Measurements from ENCODE around the gene CHD5.

The CHD5 gene

DNA sequence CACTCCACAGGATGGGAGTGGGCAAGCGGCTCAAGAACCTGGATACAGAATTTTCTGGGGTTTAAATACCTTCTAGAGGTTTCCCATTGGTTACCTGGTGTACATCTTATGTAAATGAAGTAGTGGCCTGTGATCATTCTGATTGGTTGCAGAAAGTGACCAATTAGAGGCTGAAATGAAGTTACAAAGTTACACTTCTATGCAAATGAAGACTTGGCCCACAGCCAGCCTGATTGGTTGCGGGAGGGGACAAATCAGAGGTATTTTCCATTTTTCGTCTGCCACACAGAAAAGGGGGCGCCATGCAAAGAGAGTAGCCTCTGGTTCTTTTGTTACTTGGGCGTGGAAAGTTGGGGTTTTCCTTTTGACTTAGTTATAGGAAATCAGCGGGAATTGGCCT is 125.5 kb downstream of the CHD5 start:
- no peak overlapping the region for H2BK15ac ChIP-seq (ENCODE audit: low read depth, poor library complexity, severe bottlenecking)
- no peak overlapping the region for H3K4me2 ChIP-seq (ENCODE audit: low read length, poor library complexity, severe bottlenecking)
- no peak overlapping the region for H3K18ac ChIP-seq (ENCODE audit: low read depth in 1 of 2, low read length in 2 of 2)
- 83% methylated on average over 6 of the region's 6 CpGs for WGBS
- H2BK12ac ChIP-seq (ENCODE audit: low read length in 2 of 2), result no peak overlapping the region
- no peak overlapping the region for H2AK5ac ChIP-seq (ENCODE audit: low read length, severe bottlenecking)
- H3K36me3 ChIP-seq (ENCODE audit: control insufficient read depth in 1 of 2, insufficient read depth in 2 of 2, low read depth in 1 of 2, low read length in 2 of 2), result no peaks in the 10 kb centered on the region
- no peak overlapping the region for H2BK120ac ChIP-seq (ENCODE audit: low read depth, low read length)
- peaks cover 1% of the 10 kb centered on the region for H3K4me1 ChIP-seq (ENCODE audit: control insufficient read depth, insufficient read depth, low read depth, low read length)
- H3K23ac ChIP-seq (ENCODE audit: low read length in 2 of 2), result no peak overlapping the region
- H2BK5ac ChIP-seq (ENCODE audit: low read depth, low read length, poor library complexity, severe bottlenecking), result no peak overlapping the region
- H4K91ac ChIP-seq (ENCODE audit: low read length), result no peak overlapping the region
- no peak overlapping the region for H3K27ac ChIP-seq (ENCODE audit: low read length, poor library complexity, severe bottlenecking)
- no peak overlapping the region for H3K14ac ChIP-seq (ENCODE audit: low read length in 2 of 2)
- H2AFZ ChIP-seq (ENCODE audit: low read depth, low read length), result no peak overlapping the region
- H4K8ac ChIP-seq (ENCODE audit: low read length), result no peak overlapping the region
- no peak overlapping the region for H3K4me3 ChIP-seq (ENCODE audit: insufficient read depth in 1 of 2, low read depth in 1 of 2, low read length in 2 of 2)
- DNase-seq, result no peak
- H3K4ac ChIP-seq (ENCODE audit: low read depth in 1 of 2, low read length in 2 of 2), result no peak overlapping the region
- no peaks in the 10 kb centered on the region for H3K9me3 ChIP-seq (ENCODE audit: control insufficient read depth, low read length)
- H3K9ac ChIP-seq (ENCODE audit: low read length), result no peak overlapping the region
- no peaks in the 10 kb centered on the region for H3K79me1 ChIP-seq (replicated peaks; ENCODE audit: low read length, poor library complexity, severe bottlenecking)
- peaks cover 20 to 42% of the 10 kb centered on the region in 2 experiments for H3K27me3 ChIP-seq (ENCODE audit: control insufficient read depth in 1 of 2, insufficient read depth in 1 of 2, low read length in 2 of 2)

DNA sequence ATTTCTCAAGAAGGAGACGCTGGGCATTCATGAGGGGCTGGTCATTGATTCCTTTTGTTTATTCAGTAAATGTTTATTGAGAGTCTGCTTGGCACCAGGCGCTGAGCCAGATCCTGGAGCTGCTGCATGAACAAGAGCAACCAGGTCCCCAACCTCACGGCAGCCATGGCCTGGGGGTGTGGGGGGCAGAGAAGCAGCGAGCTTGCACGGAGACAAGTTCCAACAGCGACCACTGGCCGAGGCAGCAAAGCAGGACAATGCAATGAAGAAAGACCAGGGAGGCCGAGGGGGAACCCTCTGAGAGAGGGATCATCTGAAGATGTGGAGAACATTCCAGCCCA is 126.9 kb downstream of the CHD5 start:
- Histone ChIP-seq H3K23ac (ENCODE audit: low read length in 2 of 2) (no peak overlapping the region), H3K4me2 (ENCODE audit: low read length, poor library complexity, severe bottlenecking) (no peak overlapping the region), H3K79me1 (replicated peaks; ENCODE audit: low read length, poor library complexity, severe bottlenecking) (no peaks in the 10 kb centered on the region), H2AFZ (ENCODE audit: low read depth, low read length) (no peak overlapping the region), H2BK15ac (ENCODE audit: low read depth, poor library complexity, severe bottlenecking) (no peak overlapping the region), H3K36me3 (ENCODE audit: control insufficient read depth in 1 of 2, insufficient read depth in 2 of 2, low read depth in 1 of 2, low read length in 2 of 2) (no peaks in the 10 kb centered on the region), H3K4me1 (ENCODE audit: control insufficient read depth, insufficient read depth, low read depth, low read length) (peaks cover 1% of the 10 kb centered on the region), H3K4me3 (ENCODE audit: insufficient read depth in 1 of 2, low read depth in 1 of 2, low read length in 2 of 2) (no peak overlapping the region), H3K27me3 (ENCODE audit: control insufficient read depth in 1 of 2, insufficient read depth in 1 of 2, low read length in 2 of 2) (peaks cover 8 to 29% of the 10 kb centered on the region in 2 experiments), H2BK5ac (ENCODE audit: low read depth, low read length, poor library complexity, severe bottlenecking) (no peak overlapping the region), H4K8ac (ENCODE audit: low read length) (no peak overlapping the region), H3K9me3 (ENCODE audit: control insufficient read depth, low read length) (no peaks in the 10 kb centered on the region), H4K91ac (ENCODE audit: low read length) (no peak overlapping the region), H2BK12ac (ENCODE audit: low read length in 2 of 2) (no peak overlapping the region), H3K18ac (ENCODE audit: low read depth in 1 of 2, low read length in 2 of 2) (no peak overlapping the region), H2BK120ac (ENCODE audit: low read depth, low read length) (no peak overlapping the region), H3K14ac (ENCODE audit: low read length in 2 of 2) (no peak overlapping the region), H3K9ac (ENCODE audit: low read length) (no peak overlapping the region), H2AK5ac (ENCODE audit: low read length, severe bottlenecking) (no peak overlapping the region), H3K4ac (ENCODE audit: low read depth in 1 of 2, low read length in 2 of 2) (no peak overlapping the region), H3K27ac (ENCODE audit: low read length, poor library complexity, severe bottlenecking) (no peak overlapping the region)
- 59% methylated on average over 8 of the region's 8 CpGs for WGBS
- no peak for DNase-seq

DNA sequence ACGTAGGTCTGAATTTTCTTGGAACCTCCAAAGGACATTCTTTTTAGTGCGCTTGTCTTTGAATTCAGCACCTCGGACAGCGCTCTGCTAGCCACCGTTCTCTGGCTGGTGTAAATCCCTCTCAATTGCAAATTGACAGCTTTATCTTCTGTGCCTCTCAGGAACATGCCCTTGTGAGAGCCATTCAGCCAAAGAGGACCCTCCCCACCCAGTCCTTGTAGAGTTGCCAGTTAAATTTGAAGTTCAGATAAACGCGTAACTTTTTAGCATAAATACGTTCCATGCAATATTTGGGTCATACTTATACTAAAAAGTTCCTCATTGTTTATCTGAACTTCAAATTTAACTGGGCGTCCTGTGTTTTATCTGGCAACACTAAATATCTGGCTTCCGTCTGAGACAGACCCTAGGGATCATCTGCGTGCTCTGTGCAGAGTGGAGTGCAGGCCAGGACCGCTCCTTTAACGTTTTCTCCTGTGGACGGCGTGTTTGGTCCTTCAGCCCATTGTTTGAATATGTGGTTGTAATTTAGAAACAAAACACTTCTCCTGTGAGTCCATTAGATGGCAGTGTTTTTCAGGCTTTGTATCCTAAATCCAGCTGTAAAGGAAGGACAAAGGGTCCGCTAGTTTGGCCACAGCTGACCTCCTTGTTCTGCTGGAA is 127.4 kb downstream of the CHD5 start:
- H4K8ac ChIP-seq (ENCODE audit: low read length), result no peak overlapping the region
- no peak overlapping the region for H2BK15ac ChIP-seq (ENCODE audit: low read depth, poor library complexity, severe bottlenecking)
- H2AFZ ChIP-seq (ENCODE audit: low read depth, low read length), result no peak overlapping the region
- no peaks in the 10 kb centered on the region for H3K9me3 ChIP-seq (ENCODE audit: control insufficient read depth, low read length)
- H2AK5ac ChIP-seq (ENCODE audit: low read length, severe bottlenecking), result no peak overlapping the region
- no peak overlapping the region for H3K4me2 ChIP-seq (ENCODE audit: low read length, poor library complexity, severe bottlenecking)
- no peak overlapping the region for H2BK120ac ChIP-seq (ENCODE audit: low read depth, low read length)
- no peak overlapping the region for H3K14ac ChIP-seq (ENCODE audit: low read length in 2 of 2)
- H3K4me3 ChIP-seq (ENCODE audit: insufficient read depth in 1 of 2, low read depth in 1 of 2, low read length in 2 of 2), result no peak overlapping the region
- H4K91ac ChIP-seq (ENCODE audit: low read length), result no peak overlapping the region
- WGBS, result 7% methylated on average over 16 of the region's 16 CpGs
- H3K4ac ChIP-seq (ENCODE audit: low read depth in 1 of 2, low read length in 2 of 2), result no peak overlapping the region
- H3K27ac ChIP-seq (ENCODE audit: low read length, poor library complexity, severe bottlenecking), result no peak overlapping the region
- H2BK5ac ChIP-seq (ENCODE audit: low read depth, low read length, poor library complexity, severe bottlenecking), result no peak overlapping the region
- H3K23ac ChIP-seq (ENCODE audit: low read length in 2 of 2), result no peak overlapping the region
- no peaks in the 10 kb centered on the region for H3K36me3 ChIP-seq (ENCODE audit: control insufficient read depth in 1 of 2, insufficient read depth in 2 of 2, low read depth in 1 of 2, low read length in 2 of 2)
- no peak overlapping the region for H3K9ac ChIP-seq (ENCODE audit: low read length)
- no peaks in the 10 kb centered on the region for H3K79me1 ChIP-seq (replicated peaks; ENCODE audit: low read length, poor library complexity, severe bottlenecking)
- H3K18ac ChIP-seq (ENCODE audit: low read depth in 1 of 2, low read length in 2 of 2), result no peak overlapping the region
- H3K4me1 ChIP-seq (ENCODE audit: control insufficient read depth, insufficient read depth, low read depth, low read length), result peaks cover 1% of the 10 kb centered on the region
- H2BK12ac ChIP-seq (ENCODE audit: low read length in 2 of 2), result no peak overlapping the region
- H3K27me3 ChIP-seq (ENCODE audit: control insufficient read depth in 1 of 2, insufficient read depth in 1 of 2, low read length in 2 of 2), result peaks cover 8 to 24% of the 10 kb centered on the region in 2 experiments
- peak; percentile 66 for DNase-seq
